BE2C (cell line): ENCODE data around the gene PDSS2.
A peak's percentile ranks its signal among the peaks of the same experiment; 100 is the strongest.
"Not testable (repeated sequence)": the region's sequence is repeated elsewhere in the genome, so short reads cannot be mapped to it uniquely, and the experiment has no call there.

Experiments
- DNase-seq: peaks from one replicate; pipeline ENCODE4 v3.0.0-alpha.2; 2020
- H3K27me3 ChIP-seq: fragments of 250-450 bp; sonication (Bioruptor Pico); 2 replicates; pipeline ENCODE4 v1.5.1; 2020; ENCODE audit warnings: mild to moderate bottlenecking
- H3K36me3 ChIP-seq: fragments of 250-450 bp; sonication (Bioruptor Pico); 2 replicates; pipeline ENCODE4 v1.5.1; 2020; ENCODE audit warnings: mild to moderate bottlenecking
- H3K4me1 ChIP-seq: fragments of 250-450 bp; sonication (Bioruptor Pico); 2 replicates; pipeline ENCODE4 v1.5.1; 2020
- H3K4me3 ChIP-seq: 2 replicates; pipeline ENCODE4 v1.5.1; 2011; ENCODE audit warnings: low read depth, low read length
- H3K9me3 ChIP-seq: fragments of 250-450 bp; sonication (Bioruptor Pico); 2 replicates; pipeline ENCODE4 v1.5.1; 2020
- TF ChIP-seq, protein P1 (sequence below): IDR thresholded peaks from 2 replicates; pipeline ENCODE4 v1.5.1; 2012; ENCODE audit warnings: mild to moderate bottlenecking, low read depth, low read length

Gene PDSS2

DNA sequence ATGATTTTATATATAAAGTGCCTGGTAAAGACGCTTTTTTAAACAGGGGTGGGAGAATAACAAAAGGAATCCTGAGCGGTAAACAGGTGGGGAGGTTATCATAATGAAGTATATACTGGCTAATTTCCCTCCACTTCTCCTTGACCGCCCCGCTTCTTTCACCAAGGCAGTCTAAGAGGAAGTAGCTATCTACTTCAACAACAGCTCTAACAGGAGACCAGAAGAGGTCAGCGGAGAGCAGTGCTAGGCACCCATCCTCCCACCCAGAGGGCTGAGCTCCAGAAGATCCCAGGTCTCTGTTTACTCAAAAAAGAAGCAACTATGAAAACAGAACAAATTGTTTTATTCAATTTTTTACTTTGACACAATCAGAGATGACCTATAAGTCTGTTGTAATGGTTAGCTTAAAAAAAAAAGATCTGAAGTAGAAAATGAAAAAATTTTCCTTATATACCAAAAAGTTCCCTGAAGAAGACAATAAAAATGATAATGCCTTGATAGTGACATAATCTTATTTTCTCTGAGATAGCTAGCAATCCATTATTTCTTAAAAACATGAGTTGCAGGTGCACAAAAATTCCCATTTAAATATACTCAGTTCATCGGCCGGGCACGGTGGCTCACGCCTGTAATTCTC is 141.1 kb downstream of the PDSS2 start:
- H3K27me3 ChIP-seq: no peaks in the 10 kb centered on the region
- no peak overlapping the region for H3K4me3 ChIP-seq
- TF ChIP-seq, protein P1, sequence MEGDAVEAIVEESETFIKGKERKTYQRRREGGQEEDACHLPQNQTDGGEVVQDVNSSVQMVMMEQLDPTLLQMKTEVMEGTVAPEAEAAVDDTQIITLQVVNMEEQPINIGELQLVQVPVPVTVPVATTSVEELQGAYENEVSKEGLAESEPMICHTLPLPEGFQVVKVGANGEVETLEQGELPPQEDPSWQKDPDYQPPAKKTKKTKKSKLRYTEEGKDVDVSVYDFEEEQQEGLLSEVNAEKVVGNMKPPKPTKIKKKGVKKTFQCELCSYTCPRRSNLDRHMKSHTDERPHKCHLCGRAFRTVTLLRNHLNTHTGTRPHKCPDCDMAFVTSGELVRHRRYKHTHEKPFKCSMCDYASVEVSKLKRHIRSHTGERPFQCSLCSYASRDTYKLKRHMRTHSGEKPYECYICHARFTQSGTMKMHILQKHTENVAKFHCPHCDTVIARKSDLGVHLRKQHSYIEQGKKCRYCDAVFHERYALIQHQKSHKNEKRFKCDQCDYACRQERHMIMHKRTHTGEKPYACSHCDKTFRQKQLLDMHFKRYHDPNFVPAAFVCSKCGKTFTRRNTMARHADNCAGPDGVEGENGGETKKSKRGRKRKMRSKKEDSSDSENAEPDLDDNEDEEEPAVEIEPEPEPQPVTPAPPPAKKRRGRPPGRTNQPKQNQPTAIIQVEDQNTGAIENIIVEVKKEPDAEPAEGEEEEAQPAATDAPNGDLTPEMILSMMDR: peak; percentile 95
- no peaks in the 10 kb centered on the region for H3K9me3 ChIP-seq
- H3K4me1 ChIP-seq: no peaks in the 10 kb centered on the region
- DNase-seq: peak; percentile 73
- no peaks in the 10 kb centered on the region for H3K36me3 ChIP-seq

DNA sequence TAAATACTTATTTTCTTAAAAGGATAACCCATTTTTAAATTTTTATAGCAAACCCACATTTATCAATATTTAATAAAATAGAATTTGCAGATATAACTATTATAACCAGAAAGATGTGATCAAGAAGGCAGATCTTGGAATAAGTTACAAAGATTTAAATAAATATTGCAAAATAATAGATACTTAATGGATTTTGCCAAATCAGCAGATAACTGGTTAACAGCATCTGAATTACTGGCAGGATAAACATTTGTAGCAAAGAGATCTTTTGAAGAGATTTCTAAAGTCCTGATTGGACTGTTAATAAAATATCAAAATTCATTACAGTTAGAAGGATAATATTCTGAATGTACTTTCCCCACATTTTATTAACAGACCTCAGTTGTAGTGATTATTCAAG is 144.2 kb downstream of the PDSS2 start:
- no peaks in the 10 kb centered on the region for H3K9me3 ChIP-seq
- no peaks in the 10 kb centered on the region for H3K4me1 ChIP-seq
- no peak overlapping the region for H3K4me3 ChIP-seq
- no peak for DNase-seq
- no peaks in the 10 kb centered on the region for H3K36me3 ChIP-seq
- H3K27me3 ChIP-seq: no peaks in the 10 kb centered on the region
- TF ChIP-seq, protein P1: no peak

DNA sequence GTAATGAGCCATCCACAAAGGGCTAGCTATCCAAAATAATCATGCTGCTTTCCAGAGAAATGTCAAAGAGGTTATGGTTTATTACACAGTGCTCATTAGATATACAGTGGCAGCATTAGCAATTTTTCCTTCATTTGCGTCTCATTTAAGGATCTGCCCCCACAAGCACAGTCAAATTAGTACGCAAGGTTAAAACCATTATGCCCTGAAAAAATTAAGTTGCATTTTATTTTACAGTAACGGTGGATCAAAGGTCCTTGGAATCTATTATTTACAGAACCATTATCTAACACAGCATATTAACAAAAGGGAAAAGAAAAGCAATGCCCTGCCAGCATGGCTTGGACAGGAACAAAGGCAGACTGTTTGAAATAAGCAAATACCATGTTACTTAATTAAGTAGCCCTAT is 144.8 kb downstream of the PDSS2 start:
- TF ChIP-seq, protein P1: no peak
- H3K4me3 ChIP-seq: no peak overlapping the region
- DNase-seq: no peak

DNA sequence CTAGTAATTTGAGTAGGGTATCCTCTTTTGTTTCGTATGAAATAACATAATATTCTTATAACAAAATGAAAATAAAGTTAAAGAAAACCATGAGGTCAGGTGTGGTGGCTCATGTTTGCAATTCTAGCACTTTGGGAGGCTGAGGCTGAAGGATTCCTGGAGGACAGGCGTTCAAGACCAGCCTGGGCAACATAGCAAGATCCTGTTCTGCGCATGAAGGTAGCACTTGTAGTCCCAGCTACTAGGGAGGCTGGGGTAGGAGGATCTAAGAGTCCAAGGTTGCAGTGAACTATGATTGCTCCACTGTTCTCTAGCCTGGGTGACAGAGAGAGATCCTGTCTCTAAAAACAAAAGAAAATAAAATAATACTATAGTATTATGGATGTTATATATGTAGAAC is 145.6 kb downstream of the PDSS2 start:
- no peaks in the 10 kb centered on the region for H3K9me3 ChIP-seq

More for the DNA sequence above, 144.8 kb downstream of the PDSS2 start:
- Histone ChIP-seq H3K9me3 (no peaks in the 10 kb centered on the region), H3K4me1 (no peaks in the 10 kb centered on the region), H3K36me3 (no peaks in the 10 kb centered on the region), H3K27me3 (no peaks in the 10 kb centered on the region)

DNA sequence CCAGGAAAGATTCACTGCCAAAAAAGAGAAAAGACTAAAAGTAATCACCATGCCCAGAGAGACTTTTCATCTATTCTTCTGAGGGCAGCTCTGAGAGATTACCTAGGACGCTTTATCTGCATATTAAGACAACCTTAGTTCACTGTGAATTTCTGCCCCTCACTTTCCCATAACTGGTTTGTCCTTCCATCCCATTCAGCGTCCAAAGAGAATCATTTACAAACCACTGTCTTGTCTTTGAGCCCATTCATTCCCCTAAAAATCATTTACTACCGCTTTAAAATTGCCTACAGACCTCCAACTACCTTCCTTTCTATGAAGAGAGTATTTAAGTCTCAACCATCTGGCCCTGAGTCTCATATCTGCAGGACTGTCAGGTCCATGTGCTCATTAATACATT is 149.0 kb downstream of the PDSS2 start:
- DNase-seq: no peak

More for the DNA sequence above, 145.6 kb downstream of the PDSS2 start:
- no peaks in the 10 kb centered on the region; the same call in 1 of the 2 replicates for H3K4me1 ChIP-seq
- no peaks in the 10 kb centered on the region for H3K36me3 ChIP-seq
- TF ChIP-seq, protein P1: no peak
- no peaks in the 10 kb centered on the region for H3K27me3 ChIP-seq
- no peak for DNase-seq
- no peak overlapping the region for H3K4me3 ChIP-seq

DNA sequence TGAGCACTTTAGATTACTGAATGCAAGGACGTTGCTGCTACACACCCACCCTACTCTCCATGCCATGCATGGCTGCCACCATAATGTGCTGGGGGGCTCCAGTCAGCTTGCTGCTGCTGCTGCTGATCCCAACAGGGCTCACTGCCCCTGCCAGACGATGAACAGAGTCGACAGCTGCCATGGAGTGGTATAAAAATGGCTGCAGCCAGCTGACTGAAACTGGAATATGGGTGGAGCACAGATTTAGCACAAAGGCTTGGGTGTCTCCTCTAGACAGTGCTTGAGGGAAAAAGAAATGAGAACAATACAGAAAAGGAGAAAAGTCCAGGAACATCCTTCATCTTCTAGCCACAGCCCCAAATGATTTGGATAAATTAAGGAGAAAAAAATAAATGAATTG is 150.7 kb downstream of the PDSS2 start:
- H3K27me3 ChIP-seq: no peaks in the 10 kb centered on the region
- H3K9me3 ChIP-seq: no peaks in the 10 kb centered on the region
- H3K4me1 ChIP-seq: no peaks in the 10 kb centered on the region; the same call in 1 of the 2 replicates
- H3K4me3 ChIP-seq: no peak overlapping the region
- TF ChIP-seq, protein P1: no peak
- H3K36me3 ChIP-seq: no peaks in the 10 kb centered on the region
- DNase-seq: peak; percentile 25

More for the DNA sequence above, 149.0 kb downstream of the PDSS2 start:
- no peaks in the 10 kb centered on the region for H3K27me3 ChIP-seq
- H3K4me3 ChIP-seq: no peak overlapping the region
- no peaks in the 10 kb centered on the region for H3K9me3 ChIP-seq
- TF ChIP-seq, protein P1: no peak
- no peaks in the 10 kb centered on the region; the same call in 1 of the 2 replicates for H3K4me1 ChIP-seq
- H3K36me3 ChIP-seq: no peaks in the 10 kb centered on the region

DNA sequence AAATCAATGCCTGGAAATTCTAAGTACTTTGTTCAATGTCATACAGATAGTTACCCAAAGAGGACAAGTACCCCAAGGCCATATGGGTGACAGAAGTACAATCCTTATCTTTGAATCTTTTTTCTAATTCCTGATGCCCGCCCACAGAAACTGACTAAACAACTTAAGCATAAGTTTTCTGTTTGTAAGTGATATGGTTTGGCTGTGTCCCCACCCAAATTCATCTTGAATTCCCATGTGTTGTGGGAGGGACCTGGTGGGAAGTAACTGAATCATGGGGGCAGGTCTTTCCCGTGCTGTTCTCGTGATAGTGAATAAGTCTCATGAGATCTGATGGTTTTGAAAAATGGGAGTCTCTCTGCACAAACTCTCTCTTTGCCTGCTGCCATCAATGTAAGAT is 153.4 kb downstream of the PDSS2 start:
- not testable (repeated sequence) for H3K9me3 ChIP-seq, DNase-seq, H3K4me1 ChIP-seq, H3K4me3 ChIP-seq, H3K36me3 ChIP-seq, H3K27me3 ChIP-seq
